GM23338 (cell line): Measurements from ENCODE around the gene CDYL2. TPM values are rescaled to one million over a fixed set of nuclear protein-coding genes. Genes with fewer than 3 reads are reported as not detected.

ENCODE experiments used
- ATAC-seq: fragments of 200-7000 bp; cut with Tn5 transposase; 3 replicates; pipeline ENCODE4 v1.9.1; 2020
- DNase-seq: peaks from one replicate; pipeline ENCODE4 v3.0.0-alpha.2; 2015; ENCODE audit warnings: low spot score
- H2AFZ ChIP-seq: fragments of 200-600 bp; sonication (generic); 2 replicates; pipeline ENCODE4 v1.8.0; 2016; ENCODE audit warnings: antibody characterized with exemption, mild to moderate bottlenecking, moderate library complexity
- H3F3A ChIP-seq: fragments of 200-600 bp; sonication (generic); replicated peaks from 2 replicates; pipeline ENCODE4 v1.8.0; 2017; ENCODE audit warnings: antibody characterized with exemption, mixed run types, low read depth
- H3K27ac ChIP-seq: fragments of 200-600 bp; sonication (generic); 2 replicates; pipeline ENCODE4 v1.6.1; 2016; ENCODE audit warnings: low read depth
- H3K27me3 ChIP-seq: fragments of 200-600 bp; sonication (generic); 2 replicates; pipeline ENCODE4 v1.8.0; 2016; ENCODE audit warnings: mild to moderate bottlenecking, mixed run types, moderate library complexity; ENCODE audit not compliant: insufficient read depth
- H3K36me3 ChIP-seq: fragments of 200-600 bp; sonication (generic); 2 replicates; pipeline ENCODE4 v1.8.0; 2016; ENCODE audit warnings: mild to moderate bottlenecking; ENCODE audit not compliant: insufficient read depth
- H3K4me1 ChIP-seq: fragments of 200-600 bp; sonication (generic); 2 replicates; pipeline ENCODE4 v1.8.0; 2016; ENCODE audit warnings: mild to moderate bottlenecking, moderate library complexity; ENCODE audit not compliant: insufficient read depth
- H3K4me2 ChIP-seq: fragments of 200-600 bp; sonication (generic); 2 replicates; pipeline ENCODE4 v1.7.1; 2017; ENCODE audit warnings: mixed run types
- H3K4me3 ChIP-seq: fragments of 200-600 bp; sonication (generic); 2 replicates; pipeline ENCODE4 v1.6.1; 2016; ENCODE audit warnings: mixed run types
- H3K79me2 ChIP-seq: fragments of 200-600 bp; sonication (generic); replicated peaks from 2 replicates; pipeline ENCODE4 v1.8.0; 2017; ENCODE audit warnings: mild to moderate bottlenecking; ENCODE audit not compliant: insufficient read depth
- H3K9me2 ChIP-seq: fragments of 200-600 bp; sonication (generic); 2 replicates; pipeline ENCODE4 v1.8.0; 2017; ENCODE audit not compliant: insufficient read depth
- H4K20me1 ChIP-seq: fragments of 200-600 bp; sonication (generic); replicated peaks from 2 replicates; pipeline ENCODE4 v1.8.0; 2017; ENCODE audit warnings: mild to moderate bottlenecking; ENCODE audit not compliant: insufficient read depth
- H3K27ac Mint-ChIP-seq: 2 replicates; pipeline ENCODE4 v1.8.0; 2020; ENCODE audit warnings: inconsistent platforms, mild to moderate bottlenecking, moderate library complexity, mixed read lengths
- H3K27me3 Mint-ChIP-seq: 3 replicates; pipeline ENCODE4 v1.8.0; 2022; ENCODE audit warnings: low read depth, mild to moderate bottlenecking, moderate library complexity, mixed read lengths, inconsistent platforms; ENCODE audit not compliant: insufficient read depth, poor library complexity
- H3K36me3 Mint-ChIP-seq: 3 replicates; pipeline ENCODE4 v1.8.0; 2021; ENCODE audit warnings: low read depth, mild to moderate bottlenecking, inconsistent platforms, moderate library complexity, mixed read lengths
- H3K4me1 Mint-ChIP-seq: 3 replicates; pipeline ENCODE4 v1.8.0; 2020; ENCODE audit warnings: mild to moderate bottlenecking, inconsistent platforms, mixed read lengths
- H3K4me3 Mint-ChIP-seq: 3 replicates; pipeline ENCODE4 v1.8.0; 2021; ENCODE audit warnings: moderate library complexity, mild to moderate bottlenecking, inconsistent platforms, mixed read lengths
- H3K9me3 Mint-ChIP-seq: 3 replicates; pipeline ENCODE4 v1.8.0; 2020; ENCODE audit warnings: moderate library complexity, mild to moderate bottlenecking, inconsistent platforms, mixed read lengths
- ZNF331 ChIP-seq: fragments of 250-450 bp; sonication (Bioruptor Pico); IDR thresholded peaks from 2 replicates; pipeline ENCODE4 v1.5.0; 2020; ENCODE audit warnings: low read depth, mild to moderate bottlenecking, moderate library complexity
- ZNF462 ChIP-seq: fragments of 250-450 bp; sonication (Bioruptor Pico); IDR thresholded peaks from 2 replicates; pipeline ENCODE4 v1.5.0; 2020; ENCODE audit warnings: mild to moderate bottlenecking, moderate library complexity
- polyA plus RNA-seq: library from polyadenylated mRNA; unstranded; fragments of >200 nt; fragmentation: Nextera tagmentation; extraction: Ambion mirVana; gene quantifications from 2 replicates; pipeline ENCODE4 v1.2.1, GENCODE V29; 2016
- total RNA-seq: library from RNA; depleted of rRNA; stranded (reverse); fragments of >200 nt; shearing (Covaris generic); gene quantifications from 2 replicates; pipeline ENCODE4 v1.2.3, GENCODE V29; 2014

Gene CDYL2
- total and polyA plus RNA-seq, 2 experiments from 2014 or later = 0.82 to 4.3 TPM

- Mint-ChIP-seq H3K27ac (peak overlapping the region; percentile 53; the same call in 1 of the 2 replicates), H3K4me3 (no peak overlapping the region; the same call in 2 of the 3 replicates)
Observed at GRCh38 chr16:80671281-80671849, 133.0 kb downstream of the CDYL2 start.

More at GRCh38 chr16:80671281-80671849, 133.0 kb downstream of the CDYL2 start:
- Histone ChIP-seq H3K9me2 (peaks cover 8% of the 10 kb centered on the region; the same call in 1 of the 2 replicates), H3K36me3 (no peaks in the 10 kb centered on the region), H3K4me3 (no peak overlapping the region), H3K27me3 (no peaks in the 10 kb centered on the region), H3K4me2 (peak overlapping the region; percentile 70), H4K20me1 (no peaks in the 10 kb centered on the region), H3K79me2 (no peaks in the 10 kb centered on the region), H2AFZ (no peak overlapping the region), H3K4me1 (peaks cover 18% of the 10 kb centered on the region), H3F3A (no peaks in the 10 kb centered on the region), H3K27ac (no peak overlapping the region)
- TF ChIP-seq ZNF462 (CRISPR knock-in tag) = peak; percentile 42; the same call in 1 of the 2 replicates
- no peak for TF ChIP-seq ZNF331
- H3K4me1 Mint-ChIP-seq = peaks cover 22% of the 10 kb centered on the region
- DNase-seq (peak; percentile 22), ATAC-seq (peak; percentile 66)
- H3K36me3 Mint-ChIP-seq = no peaks in the 10 kb centered on the region
- peaks cover 3% of the 10 kb centered on the region; the same call in 2 of the 3 replicates for H3K9me3 Mint-ChIP-seq
- H3K27me3 Mint-ChIP-seq = peaks cover 4% of the 10 kb centered on the region
